Omental fat pad (tissue), 4 donors: ENCODE data around the gene SYNDIG1. TPM values are rescaled to one million over a fixed set of nuclear protein-coding genes. Genes with fewer than 3 reads are reported as not detected.

ENCODE experiments used
- ATAC-seq: fragments of 150-250 bp; one replicate; pipeline ENCODE4 v1.9.1; 2016; ENCODE audit warnings: mild to moderate bottlenecking, moderate library complexity; ENCODE audit not compliant: low FRiP score
- DNase-seq: peaks from one replicate; pipeline ENCODE4 v3.0.0-alpha.2; 2019; ENCODE audit warnings: low spot score
- total RNA-seq, 4 donors: library from RNA; depleted of rRNA; stranded (reverse); fragments of >200 nt; gene quantifications; one replicate each; pipeline ENCODE4 v1.1.0, GENCODE V29; 2016
- TF ChIP-seq, protein P1 (sequence below), 3 donors: fragments of 450-650 bp; IDR thresholded peaks; one replicate each; pipeline ENCODE4 v1.5.1; 2016 to 2017; ENCODE audit warnings: antibody characterized with exemption in 3 of 3, mild to moderate bottlenecking in 3 of 3, moderate library complexity in 2 of 3

The SYNDIG1 gene
- total RNA-seq, 4 donors from 2014 or later = 0.19 to 0.24 TPM; not detected in 2

DNA sequence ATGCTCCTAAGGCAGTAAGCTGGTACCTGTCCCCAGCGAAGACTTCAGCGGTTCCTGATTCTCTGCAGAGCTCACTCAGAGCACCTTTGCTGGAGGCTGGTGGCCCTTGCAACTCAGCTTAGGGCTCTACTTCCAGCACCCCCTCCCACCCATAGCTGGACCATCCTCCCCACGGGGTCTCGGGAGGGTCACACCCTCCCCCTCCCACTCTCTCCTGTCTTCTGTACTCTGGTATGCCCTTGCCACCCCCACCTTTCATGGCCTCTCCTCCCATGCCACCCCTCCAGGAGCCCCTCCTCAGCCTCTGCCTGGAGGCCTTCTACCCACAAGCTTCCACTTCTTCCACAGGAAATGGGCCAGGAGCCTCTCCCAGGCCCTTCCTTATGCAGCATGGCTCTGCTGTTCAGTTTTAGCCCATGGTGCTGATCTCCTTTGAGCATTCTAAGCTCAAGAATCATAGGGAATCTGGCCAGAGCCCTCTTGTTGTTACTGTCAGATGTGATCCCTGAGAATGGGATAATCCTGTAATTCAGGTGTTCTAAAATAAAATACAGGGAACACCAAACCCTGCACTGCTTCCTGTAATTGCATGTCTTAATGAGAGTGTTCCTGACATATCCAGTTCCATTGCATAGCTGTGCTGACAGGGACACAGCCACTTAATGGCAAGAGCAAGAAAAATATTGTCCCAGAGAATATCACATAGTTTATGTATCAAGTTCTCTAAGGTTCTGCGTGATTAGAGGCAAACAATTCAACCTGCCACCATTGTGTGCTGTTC lies 142.1 kb downstream of the SYNDIG1 start:
- DNase-seq (no peak), ATAC-seq (no peak)
- TF ChIP-seq, protein P1, sequence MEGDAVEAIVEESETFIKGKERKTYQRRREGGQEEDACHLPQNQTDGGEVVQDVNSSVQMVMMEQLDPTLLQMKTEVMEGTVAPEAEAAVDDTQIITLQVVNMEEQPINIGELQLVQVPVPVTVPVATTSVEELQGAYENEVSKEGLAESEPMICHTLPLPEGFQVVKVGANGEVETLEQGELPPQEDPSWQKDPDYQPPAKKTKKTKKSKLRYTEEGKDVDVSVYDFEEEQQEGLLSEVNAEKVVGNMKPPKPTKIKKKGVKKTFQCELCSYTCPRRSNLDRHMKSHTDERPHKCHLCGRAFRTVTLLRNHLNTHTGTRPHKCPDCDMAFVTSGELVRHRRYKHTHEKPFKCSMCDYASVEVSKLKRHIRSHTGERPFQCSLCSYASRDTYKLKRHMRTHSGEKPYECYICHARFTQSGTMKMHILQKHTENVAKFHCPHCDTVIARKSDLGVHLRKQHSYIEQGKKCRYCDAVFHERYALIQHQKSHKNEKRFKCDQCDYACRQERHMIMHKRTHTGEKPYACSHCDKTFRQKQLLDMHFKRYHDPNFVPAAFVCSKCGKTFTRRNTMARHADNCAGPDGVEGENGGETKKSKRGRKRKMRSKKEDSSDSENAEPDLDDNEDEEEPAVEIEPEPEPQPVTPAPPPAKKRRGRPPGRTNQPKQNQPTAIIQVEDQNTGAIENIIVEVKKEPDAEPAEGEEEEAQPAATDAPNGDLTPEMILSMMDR (IDR thresholded peaks at IDR 0.05) = no peak

DNA sequence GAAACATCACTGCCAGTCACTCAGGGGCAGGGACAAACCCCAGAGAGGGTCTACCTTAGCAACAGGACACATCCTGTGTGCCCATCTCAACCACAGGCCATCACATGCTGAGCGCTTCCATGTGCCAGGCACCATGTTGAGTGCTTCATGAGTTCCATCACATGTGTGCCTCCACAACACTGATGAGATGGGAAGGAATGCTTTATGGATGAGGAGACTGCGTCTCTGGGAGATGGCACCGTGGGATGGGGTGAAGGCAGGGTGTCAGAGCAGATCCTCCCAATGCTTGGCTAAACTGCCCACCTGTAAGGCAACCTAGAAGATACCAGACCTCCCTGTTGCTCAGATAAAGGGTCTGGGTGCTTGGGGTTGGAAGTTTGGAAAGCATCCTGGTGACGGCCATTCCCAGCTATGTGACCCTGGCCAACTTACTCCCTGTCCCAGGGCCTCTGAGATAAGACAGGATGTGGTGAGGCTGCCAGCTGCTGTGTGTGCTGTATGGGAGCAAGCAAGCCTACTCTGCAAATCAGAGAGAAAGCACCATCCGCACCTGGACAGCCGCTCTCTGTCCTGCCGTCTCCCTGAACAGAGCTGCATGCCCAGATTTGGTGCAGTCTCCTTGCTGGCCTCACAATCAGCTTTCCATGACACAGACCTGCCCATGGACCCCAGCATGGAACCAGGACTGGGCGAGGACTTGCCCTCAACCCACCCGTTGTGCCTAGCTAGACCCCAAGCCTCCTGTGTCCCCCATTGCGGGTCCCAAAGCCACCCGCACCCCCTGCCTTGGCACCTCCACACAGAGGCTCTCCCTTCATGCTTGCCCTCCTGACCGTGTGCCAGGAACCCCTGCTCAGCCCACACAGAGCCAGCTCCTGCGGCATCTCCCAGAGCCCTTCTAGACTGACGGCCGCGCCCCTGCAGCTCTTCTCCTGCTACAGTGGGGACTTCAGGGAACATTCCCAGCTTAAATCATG lies 143.7 kb downstream of the SYNDIG1 start:
- ATAC-seq = no peak
- no peak for DNase-seq
- TF ChIP-seq, protein P1 (IDR thresholded peaks at IDR 0.05) = no peak

DNA sequence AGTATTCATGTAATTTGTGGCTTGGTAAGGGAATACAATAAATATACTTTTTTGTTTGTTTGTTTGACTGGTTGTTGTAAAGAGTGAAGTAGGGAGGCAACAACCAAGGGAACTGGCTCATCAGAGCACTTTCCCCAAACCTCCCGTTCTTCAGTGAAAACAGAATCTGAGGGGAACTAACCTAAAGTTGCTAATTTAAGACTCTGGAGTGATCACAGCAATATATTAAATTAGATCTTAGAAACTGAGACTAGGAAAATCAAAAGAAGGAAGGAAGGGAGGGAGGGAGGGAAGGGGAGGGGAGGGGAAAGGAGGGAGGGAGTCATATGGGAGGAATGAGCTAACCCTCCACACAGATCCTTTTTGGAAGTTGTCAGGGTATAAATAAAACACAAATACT lies 144.9 kb downstream of the SYNDIG1 start:
- no peak for DNase-seq
- TF ChIP-seq, protein P1 (IDR thresholded peaks at IDR 0.05) = no peak
- ATAC-seq = no peak

DNA sequence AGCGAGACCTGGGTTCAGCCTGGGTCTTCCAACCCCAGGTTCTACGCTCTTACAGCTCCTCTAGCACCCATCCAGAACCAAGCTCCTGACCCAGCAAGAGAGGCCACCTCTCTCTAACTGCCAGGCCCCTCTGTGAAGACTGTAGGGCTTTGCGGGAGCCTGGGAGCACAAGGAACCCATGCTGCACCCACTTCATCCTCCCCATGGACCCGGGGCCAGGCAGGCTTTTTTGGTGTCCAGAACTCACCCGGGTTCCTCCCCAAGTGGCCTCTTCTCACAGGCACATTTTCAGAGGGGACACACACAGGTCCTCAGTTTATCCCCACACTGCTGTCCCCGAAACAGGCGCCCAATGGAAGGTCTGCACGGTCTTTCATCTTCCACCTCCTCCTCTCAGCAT lies 145.9 kb downstream of the SYNDIG1 start:
- DNase-seq (no peak), ATAC-seq (no peak)
- TF ChIP-seq, protein P1 (IDR thresholded peaks at IDR 0.05) = no peak

DNA sequence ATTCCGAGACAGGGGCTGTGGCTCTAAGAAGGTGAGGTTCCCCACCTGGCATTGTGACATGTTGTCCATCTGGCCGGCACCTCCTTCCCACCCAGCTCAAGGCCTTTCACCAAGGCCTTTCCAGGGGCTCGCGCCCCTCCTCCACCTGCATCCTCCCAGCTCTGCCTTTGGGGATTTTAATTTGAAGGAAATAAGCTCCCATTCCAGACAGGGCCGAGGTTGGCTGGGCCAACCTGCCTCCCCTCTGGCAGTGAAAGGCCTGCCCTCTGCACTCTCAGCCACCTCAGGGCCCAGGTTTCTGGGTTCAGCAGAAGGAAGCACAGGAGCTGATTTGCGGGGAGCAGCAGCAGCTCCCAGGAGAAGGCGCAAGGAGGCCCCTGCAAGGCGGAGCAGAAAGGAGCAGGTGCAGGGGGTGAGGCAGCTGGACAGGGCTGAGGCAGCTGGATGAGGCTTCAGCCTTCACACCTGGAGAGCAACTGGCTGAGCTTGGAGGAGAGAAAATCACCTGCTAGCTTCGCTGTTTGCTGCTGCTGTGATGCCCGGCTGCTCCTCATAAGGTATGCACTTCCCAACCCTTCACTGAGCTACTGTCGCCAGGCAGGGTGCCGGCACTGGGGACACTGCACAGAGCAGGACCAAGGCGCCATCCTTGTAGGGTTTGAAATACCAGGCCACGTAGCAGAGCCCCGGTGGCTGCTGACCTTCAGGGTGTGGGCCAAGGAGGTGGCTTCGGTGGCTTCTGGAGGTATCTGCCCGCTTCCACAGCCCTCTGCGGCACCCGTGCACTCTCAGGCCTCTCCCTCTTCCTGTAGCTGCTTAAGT lies 147.0 kb downstream of the SYNDIG1 start:
- TF ChIP-seq, protein P1 (IDR thresholded peaks at IDR 0.05) = no peak
- ATAC-seq (no peak), DNase-seq (no peak)

DNA sequence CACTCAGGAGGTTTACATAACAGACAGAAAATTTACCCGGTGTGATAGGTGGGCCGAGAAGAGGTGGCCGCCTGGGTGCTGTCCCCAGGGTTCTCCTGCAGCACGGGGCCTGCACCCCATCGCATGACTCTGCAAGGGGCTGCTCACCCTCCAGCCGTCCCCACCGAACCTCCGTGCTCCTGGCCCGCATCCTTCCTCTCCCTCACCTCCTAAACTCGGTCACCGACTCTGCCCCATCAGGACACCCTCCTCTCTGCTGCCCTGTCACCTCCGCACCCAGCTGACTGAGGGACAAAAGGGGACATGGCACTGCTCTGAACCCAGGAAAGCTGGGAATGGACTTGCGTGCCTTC lies 147.6 kb downstream of the SYNDIG1 start:
- ATAC-seq (no peak), DNase-seq (no peak)
- TF ChIP-seq, protein P1 (IDR thresholded peaks at IDR 0.05) = no peak
